Stimulated activated CD8-positive, alpha-beta memory T cell treated with anti-CD3 and anti-CD28 coated beads, Interleukin-2, amount 100 ng/mL, for 1 hour (primary cell): Measurements from ENCODE around the gene ERGIC1.

ENCODE experiments used
- DNase-seq, 2 donors: peaks; one replicate each; pipeline ENCODE4 v3.0.0-alpha.2; 2020; ENCODE audit warnings: low read depth in 2 of 2

Gene ERGIC1

DNA sequence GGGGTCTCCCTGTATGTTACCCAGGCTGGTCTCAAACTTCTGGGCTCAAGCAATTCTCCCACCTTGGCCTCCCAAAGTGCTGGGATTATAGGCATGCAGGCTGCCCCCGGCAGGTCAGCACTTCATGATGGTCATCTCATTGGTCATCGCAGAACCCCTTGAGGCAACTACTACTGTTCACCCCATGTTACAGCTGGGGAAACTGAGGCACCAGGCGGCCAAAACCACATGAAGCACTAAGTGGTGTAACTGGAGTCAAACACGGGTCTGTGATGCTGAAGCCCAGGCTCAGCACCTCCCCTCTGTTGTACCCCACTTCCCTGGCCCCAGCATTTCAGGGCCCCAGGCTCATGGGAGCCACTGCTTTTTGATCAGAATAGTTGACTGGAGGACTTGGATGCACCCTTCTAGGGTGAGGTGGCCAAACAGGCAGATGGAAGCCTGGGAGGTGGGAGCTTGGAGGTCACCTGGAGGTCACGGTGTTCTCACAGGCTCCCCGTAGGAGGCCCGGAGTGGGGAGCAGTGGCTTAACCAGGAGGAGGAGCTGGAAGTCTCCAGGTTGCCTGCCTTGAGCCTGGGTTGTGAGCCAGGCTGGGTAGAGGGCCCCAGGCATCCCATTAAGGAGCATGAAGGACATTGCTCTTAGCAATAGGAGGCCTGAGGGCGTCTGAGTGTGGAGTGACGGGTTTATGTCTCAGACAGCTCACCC is 67.9 kb downstream of the ERGIC1 start:
- DNase-seq: no peak

- DNase-seq: no peak
Observed at GRCh38 chr5:172902497-172903472, 68.7 kb downstream of the ERGIC1 start.

- DNase-seq: no peak
Observed at GRCh38 chr5:172903790-172904189, 69.7 kb downstream of the ERGIC1 start.

GRCh38 chr5:172904312-172904642 is 70.2 kb downstream of the ERGIC1 start:
- DNase-seq: no peak

GRCh38 chr5:172904643-172905345 is 70.7 kb downstream of the ERGIC1 start:
- DNase-seq: no peak

DNA sequence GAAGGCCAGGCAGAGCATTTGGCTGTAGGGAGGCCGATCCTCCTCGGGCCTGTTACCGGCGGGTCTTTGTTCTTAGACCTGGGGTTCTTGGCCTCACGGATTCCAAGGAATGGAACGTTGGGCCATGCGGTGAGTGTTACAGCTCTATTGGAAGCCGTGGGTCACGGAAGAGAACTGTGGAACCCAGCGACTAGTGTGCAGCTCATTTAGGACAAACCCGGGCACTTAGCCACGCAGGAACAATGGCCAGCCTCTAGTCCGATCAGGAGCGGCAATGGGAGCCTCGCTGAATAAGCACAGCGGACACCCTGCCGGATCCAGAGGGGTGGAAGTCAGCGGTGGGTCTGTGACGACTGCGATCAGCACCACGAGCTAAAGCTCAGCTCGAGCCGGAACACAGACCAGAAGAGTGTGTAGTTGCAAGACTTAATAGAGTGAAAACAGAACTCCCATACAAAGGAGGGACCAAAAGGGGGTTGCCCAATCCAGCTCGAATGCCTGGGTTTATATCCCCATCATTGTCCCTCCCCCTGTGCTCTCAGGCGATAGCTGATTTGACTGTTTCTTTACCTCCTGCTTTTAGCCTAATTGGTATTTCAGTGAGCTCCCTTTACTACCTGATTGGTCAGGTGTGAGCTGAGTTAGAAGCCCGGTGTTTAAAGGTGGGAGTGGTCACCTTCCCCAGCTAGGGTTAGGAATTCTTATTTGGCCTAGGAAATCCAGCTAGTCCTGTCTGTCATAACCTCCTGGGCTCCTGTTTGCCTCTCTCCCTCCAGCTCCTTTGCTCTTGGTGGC is 71.5 kb downstream of the ERGIC1 start:
- DNase-seq: no peak

DNA sequence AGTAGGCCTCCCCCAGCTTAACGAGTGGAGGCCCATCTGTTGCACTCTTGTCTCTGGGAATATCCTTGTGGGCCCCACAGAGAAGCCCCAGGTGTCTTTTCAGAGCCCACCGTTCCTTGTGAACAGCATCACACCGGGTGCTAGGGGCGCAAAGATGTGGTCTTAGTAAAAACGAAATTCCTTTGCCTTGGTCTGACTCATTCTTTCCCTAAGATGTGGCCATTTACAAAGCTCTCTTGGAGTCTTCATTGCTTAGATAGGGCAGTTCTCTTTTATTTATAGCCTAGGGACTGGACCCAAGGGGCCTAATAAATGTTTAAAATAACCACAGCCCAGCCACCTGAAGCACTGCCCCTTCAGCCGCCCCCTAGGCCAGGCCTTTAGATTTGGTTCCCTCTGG is 72.4 kb downstream of the ERGIC1 start:
- DNase-seq: no peak

DNA sequence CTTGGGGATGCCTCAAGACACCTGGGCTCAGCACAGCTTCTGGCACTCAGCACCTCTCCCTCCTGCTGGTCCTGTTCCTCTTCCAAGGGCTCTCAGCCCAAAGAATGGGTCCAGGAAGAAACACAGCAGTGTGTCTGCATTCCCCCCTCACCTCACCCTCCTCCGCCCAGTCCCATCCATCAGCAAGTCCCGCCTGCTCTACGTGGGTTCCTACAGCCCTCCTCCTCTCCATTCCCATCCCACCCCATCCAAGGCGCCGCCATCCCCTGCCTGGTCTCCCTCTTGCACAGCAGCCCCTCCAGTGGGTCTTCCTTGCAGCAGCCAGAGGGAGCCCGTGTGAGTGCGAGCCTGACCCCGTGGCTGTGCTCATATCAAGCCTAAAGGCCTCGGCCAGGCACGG is 72.8 kb downstream of the ERGIC1 start:
- no peak for DNase-seq

GRCh38 chr5:172907657-172908056 is 73.6 kb downstream of the ERGIC1 start:
- DNase-seq: no peak

DNA sequence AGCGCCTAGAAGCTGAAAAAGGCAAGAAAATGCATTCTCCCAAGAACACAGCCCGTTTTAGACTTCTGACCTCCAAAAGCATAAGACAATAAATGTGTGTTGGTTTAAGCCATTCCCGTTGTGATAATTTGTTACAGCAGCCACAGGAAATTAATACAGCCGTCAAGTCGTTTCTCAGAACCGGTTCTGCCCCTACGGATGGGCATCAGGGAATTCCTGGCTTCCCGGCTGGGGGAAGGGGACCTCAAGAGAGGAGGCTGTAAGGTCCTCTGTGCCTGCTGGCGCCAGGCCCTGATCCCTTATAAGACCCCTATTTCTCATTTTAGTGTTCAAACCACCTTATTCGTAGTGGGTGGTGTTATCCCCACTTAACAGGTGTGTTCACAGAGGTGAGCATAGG is 74.6 kb downstream of the ERGIC1 start:
- no peak for DNase-seq

DNA sequence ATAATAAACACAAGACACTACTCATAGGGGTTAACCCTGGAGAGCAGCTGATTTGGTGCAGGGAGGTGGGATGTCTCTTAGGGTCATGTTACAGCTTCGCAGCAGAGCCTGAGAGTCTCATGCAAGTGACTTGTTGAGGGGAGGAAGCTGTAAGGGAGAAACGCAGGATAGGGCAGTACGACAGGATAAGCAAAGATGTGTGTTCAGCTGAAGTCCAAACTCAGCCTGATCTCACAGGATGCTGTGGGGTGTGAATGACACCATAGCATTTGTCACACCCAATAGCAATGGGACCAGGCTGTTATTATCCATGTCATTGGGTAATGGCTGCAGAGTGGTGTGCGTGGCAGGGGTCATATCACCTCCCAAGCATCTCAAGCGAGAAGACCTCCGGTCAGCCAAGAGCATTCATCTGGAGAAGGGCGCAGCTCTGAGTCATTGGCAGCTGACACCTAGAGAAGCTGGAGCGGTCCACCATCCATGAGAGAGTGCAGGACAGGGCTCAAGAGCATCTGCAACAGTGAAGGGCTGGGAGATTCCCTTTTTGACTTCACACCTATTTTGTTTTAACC is 76.0 kb downstream of the ERGIC1 start:
- no peak for DNase-seq

- DNase-seq: no peak
Observed at GRCh38 chr5:172910828-172911627, 77.0 kb downstream of the ERGIC1 start.

DNA sequence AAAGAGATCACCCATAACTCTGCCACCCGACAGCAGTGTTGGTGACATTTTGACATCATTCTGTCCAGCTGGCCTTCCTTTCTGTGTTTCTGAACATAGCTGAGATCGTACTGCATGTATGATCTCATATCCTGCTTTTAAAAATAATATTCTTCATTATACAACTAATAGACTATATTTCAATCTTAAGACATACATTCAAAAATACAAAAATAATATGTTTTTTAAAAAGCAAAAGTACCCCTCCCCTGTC is 77.5 kb downstream of the ERGIC1 start:
- DNase-seq: no peak

DNA sequence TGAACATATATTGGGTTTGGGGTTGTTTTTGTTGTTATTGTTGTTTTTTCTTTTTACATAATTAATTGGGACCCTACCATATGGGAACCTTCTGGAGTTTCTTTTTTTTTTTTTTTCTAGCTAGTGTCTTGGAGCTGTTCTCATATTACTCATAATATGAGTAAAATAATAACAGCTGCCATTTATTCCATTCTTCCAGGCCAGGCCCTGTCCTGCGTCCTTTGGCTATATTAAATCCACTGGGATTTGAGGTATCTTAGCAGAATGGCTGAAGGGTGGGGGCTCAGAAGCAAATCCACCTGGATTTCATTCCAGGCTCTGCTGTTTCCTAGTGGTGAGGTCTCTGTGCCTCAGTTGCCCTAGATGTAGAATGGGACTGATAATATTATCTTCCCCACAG is 77.9 kb downstream of the ERGIC1 start:
- no peak for DNase-seq

DNA sequence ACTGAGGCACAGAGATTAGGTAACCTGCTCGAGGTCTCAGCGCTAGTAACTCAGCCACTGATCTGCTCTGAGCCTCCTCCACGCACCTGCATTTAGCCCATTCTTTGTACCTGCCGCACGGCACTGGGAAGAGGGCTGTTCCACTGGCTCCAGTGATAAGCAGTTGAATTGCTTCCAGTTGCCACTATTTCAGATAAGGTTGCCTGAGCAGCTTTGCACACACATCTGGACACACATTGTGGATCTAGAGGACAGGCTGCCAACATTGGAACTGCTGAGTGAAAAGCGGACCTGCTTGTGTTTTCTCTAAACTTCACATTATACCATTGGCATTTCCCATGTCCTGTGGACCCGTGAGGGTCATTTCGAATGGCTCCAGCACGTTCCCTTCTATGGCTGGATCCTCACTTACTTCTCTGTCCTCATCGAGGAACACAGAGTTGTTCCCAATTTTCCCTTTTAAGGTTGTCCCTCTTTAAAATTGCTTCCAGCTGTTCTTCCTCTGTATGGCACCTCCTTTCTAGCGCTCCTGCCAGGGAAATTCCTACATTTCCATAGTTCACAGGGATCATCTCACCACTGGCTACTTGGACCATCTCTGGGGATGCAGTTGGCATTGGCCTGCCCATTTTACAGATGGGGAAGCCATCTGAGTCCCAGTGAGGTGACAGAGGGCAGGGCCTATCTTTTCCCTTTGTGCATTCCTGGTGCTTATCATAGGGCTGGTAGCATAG is 79.2 kb downstream of the ERGIC1 start:
- no peak for DNase-seq

GRCh38 chr5:172915514-172915913 is 81.5 kb downstream of the ERGIC1 start:
- DNase-seq: no peak

DNA sequence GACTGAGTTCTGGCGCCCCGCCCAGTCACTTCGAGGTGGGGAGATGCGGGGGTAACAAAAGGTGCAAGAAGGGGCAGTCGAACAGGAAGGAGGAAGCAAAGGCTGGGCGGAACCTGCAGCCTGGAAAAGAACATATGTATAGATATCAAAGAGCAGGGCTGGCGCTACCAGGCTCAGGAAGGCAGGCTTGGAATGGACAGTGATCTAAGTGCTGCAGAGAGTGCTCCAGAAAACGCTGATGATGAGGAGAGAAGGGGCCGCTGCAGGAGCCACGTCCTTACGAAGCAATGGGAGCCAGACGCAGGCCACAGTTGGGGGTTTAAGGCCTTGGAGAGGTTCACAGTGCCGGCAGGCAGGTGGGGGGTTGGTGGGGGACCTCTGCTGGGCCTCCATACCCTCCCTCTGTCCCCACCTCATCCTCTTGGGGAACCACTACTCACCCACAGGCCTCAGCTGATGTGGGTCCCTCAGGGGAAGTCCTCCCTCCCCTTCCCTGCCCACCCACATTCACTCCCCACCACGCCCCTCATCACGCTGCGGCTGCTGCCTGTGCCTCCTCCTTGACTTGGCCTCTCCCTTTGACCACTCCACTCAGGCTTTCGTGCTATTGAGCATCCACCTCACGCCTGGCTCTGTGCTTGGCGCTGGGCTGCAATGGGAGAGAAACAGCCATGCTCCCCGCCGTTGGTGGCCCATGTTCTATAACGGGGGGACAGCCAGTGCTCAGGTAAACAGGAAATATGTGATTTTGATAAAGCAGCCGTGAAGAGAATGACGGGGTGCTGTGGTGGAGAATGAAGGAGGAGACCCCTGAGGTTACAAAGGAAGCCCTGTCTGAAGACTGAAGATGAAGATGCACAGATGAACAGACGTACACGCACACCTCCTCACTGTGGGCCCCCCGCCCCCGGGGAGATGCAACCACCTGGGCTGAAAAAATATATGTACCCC is 84.6 kb downstream of the ERGIC1 start:
- DNase-seq: no peak

GRCh38 chr5:172919525-172920446 is 85.7 kb downstream of the ERGIC1 start:
- no peak for DNase-seq
